RWPE2 (cell line): ENCODE results near the gene ZNF511.
A peak's percentile ranks its signal among the peaks of the same experiment; 100 is the strongest.

Experiments used
- ATAC-seq: fragments of 200-7000 bp; cut with Tn5 transposase; 3 replicates; pipeline ENCODE4 v1.9.1; 2021; ENCODE audit warnings: low read depth
- DNase-seq: peaks from one replicate; pipeline ENCODE4 v3.0.0-alpha.2; 2020; ENCODE audit warnings: low spot score
- H3K27ac ChIP-seq: fragments of 450-650 bp; 2 replicates; pipeline ENCODE4 v1.5.1; 2017; ENCODE audit warnings: mild to moderate bottlenecking; ENCODE audit not compliant: poor library complexity, severe bottlenecking
- H3K27me3 ChIP-seq: fragments of 250-450 bp; sonication (Bioruptor Pico); 2 replicates; pipeline ENCODE4 v1.5.1; 2021; ENCODE audit warnings: mild to moderate bottlenecking, moderate library complexity; ENCODE audit not compliant: insufficient read depth, poor library complexity, severe bottlenecking
- H3K36me3 ChIP-seq: fragments of 250-450 bp; sonication (Bioruptor Pico); 2 replicates; pipeline ENCODE4 v1.5.1; 2020; ENCODE audit warnings: low read depth, mild to moderate bottlenecking, moderate library complexity
- H3K4me1 ChIP-seq: fragments of 250-450 bp; sonication (Bioruptor Pico); 2 replicates; pipeline ENCODE4 v1.5.1; 2021; ENCODE audit warnings: mild to moderate bottlenecking, moderate library complexity; ENCODE audit not compliant: insufficient read depth, poor library complexity, severe bottlenecking
- H3K4me3 ChIP-seq: fragments of 250-450 bp; sonication (Bioruptor Pico); 2 replicates; pipeline ENCODE4 v1.5.1; 2021; ENCODE audit warnings: mild to moderate bottlenecking, moderate library complexity; ENCODE audit not compliant: severe bottlenecking
- H3K9me3 ChIP-seq: fragments of 250-450 bp; sonication (Bioruptor Pico); 2 replicates; pipeline ENCODE4 v1.5.1; 2021; ENCODE audit warnings: mild to moderate bottlenecking, moderate library complexity; ENCODE audit not compliant: severe bottlenecking
- CTCF ChIP-seq: fragments of 450-650 bp; IDR thresholded peaks from one replicate; pipeline ENCODE4 v1.5.1; 2017; ENCODE audit warnings: mild to moderate bottlenecking, moderate library complexity; ENCODE audit not compliant: poor library complexity, severe bottlenecking

The ZNF511 gene

DNA sequence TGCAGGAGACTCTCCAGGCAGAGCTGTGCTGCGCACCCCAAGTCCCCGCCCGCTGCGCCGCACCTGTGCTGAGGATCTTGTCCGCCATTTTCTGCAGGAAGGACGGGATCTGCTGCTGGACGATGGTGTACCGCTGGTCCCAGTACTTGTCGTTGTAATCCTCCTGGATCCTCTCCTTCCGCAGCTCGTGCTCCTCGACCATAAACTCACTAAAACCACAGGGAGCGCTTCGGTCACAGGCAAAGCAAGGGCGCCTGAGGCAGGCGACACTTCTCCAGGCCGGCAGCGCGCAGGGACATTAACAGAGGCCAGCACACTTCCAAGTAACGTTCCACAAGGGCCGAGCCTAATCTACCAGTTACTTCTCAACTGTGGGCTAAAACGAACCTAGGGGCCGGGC, 19.0 kb upstream of the ZNF511 start:
- Histone ChIP-seq H3K4me3 (no peak overlapping the region), H3K9me3 (no peaks in the 10 kb centered on the region), H3K27ac (no peak overlapping the region), H3K4me1 (peaks cover 14% of the 10 kb centered on the region), H3K36me3 (peaks cover 76% of the 10 kb centered on the region), H3K27me3 (no peaks in the 10 kb centered on the region)
- DNase-seq: no peak
- ATAC-seq: no peak
- no peak for TF ChIP-seq CTCF

DNA sequence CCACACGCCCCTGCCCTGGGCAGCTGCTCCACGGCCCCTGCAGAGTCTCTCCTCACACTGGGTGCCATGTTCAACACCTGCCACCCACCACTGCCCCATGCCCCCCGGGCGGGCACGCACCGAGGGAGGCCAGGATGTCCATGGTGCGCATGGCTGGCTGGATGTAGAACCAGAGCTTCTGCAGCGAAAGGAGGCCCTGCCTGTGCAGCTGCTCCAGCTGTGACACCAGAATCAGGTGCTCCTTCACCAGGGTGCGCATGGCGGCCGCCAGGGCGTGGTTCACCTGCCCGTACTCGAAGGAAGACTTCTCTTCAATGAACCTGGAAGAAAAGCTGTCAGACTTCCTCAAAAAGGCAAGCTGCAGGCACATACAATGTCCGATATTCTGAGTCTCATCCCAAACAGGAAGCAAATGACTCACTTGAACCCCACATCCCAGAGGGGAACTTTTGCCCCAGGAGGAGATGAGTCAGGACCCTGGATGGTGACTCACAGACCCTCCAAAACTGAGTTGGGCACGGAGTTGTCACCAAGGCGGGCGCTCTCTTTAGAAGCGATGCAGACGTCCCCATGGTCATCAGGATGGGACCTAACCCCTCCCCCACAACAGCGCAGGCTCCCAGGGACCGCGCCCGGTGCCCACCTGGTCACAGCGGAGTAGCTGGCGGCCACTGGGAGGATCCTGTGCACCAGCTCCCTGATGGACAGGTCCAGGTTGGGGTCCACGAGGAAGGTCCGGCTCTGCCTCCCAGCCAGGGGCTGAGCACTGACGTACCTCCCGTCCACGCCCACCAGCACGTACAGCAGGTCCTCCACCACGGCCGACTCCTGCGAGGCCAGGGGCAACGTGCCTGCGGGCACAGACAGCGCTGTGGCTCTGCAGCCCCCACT, 15.6 kb upstream of the ZNF511 start:
- H3K9me3 ChIP-seq: no peaks in the 10 kb centered on the region
- ATAC-seq (peak; percentile 86), DNase-seq (no peak)
- H3K4me3 ChIP-seq: no peak overlapping the region
- peaks cover 68% of the 10 kb centered on the region for H3K36me3 ChIP-seq
- peaks cover 14% of the 10 kb centered on the region for H3K4me1 ChIP-seq
- H3K27ac ChIP-seq: peak overlapping the region; percentile 70
- TF ChIP-seq CTCF: no peak
- no peaks in the 10 kb centered on the region for H3K27me3 ChIP-seq

- no peaks in the 10 kb centered on the region for H3K27me3 ChIP-seq
- H3K36me3 ChIP-seq: peaks cover 72% of the 10 kb centered on the region
- H3K9me3 ChIP-seq: no peaks in the 10 kb centered on the region
- H3K4me3 ChIP-seq: no peak overlapping the region
- H3K4me1 ChIP-seq: peaks cover 14% of the 10 kb centered on the region
- H3K27ac ChIP-seq: peak overlapping the region; percentile 70
- no peak for TF ChIP-seq CTCF
- peak; percentile 8; the same call in 1 of the 3 replicates for ATAC-seq
- DNase-seq: no peak
These were observed 14.9 kb upstream of the ZNF511 start for GRCh38 chr10:133293810-133294119.

DNA sequence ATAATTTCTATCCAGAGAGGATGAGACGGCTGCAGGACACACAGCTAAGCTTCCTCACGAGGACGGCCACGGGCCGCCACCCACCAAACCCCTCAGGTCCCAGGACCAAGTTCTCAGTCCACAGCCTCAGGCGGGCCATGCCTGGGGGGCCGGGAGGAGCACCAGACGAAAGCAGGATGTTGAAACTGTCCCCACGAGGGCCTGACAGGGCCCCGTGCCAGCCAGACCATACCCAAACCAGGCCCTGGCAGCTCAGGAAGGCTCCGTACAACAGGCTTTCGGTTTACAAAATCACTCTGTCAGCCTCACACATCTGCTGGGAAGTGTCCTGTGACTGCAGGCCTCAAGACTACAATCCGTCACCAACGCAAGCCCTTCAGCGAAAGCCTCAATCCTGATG, 14.5 kb upstream of the ZNF511 start:
- H3K9me3 ChIP-seq: no peaks in the 10 kb centered on the region
- H3K27ac ChIP-seq: peak overlapping the region; percentile 70
- DNase-seq (no peak), ATAC-seq (no peak)
- no peak for TF ChIP-seq CTCF
- no peak overlapping the region for H3K4me3 ChIP-seq
- H3K4me1 ChIP-seq: peaks cover 14% of the 10 kb centered on the region
- H3K36me3 ChIP-seq: peaks cover 72% of the 10 kb centered on the region
- H3K27me3 ChIP-seq: no peaks in the 10 kb centered on the region
